ENCODE measurements around the gene ADAMTS2.

GRCh38 chr5:179223961-179224360 is 121.3 kb downstream of the ADAMTS2 start:
- TF ChIP-seq CTCF (IDR thresholded peaks at IDR 0.05; ENCODE audit: low read length): no peak
- no peak for TF ChIP-seq EZH2 (IDR thresholded peaks at IDR 0.05; ENCODE audit: borderline replicate concordance, low read length)

Measured in OCI-LY1 (cell line).